Medulla oblongata (tissue), 1 donor: Measurements from ENCODE around the gene DDX6.
A peak's percentile ranks its signal among the peaks of the same experiment; 100 is the strongest.
"Not testable (repeated sequence)": the region's sequence is repeated elsewhere in the genome, so short reads cannot be mapped to it uniquely, and the experiment has no call there.

Source experiments
- DNase-seq: peaks from one replicate; pipeline ENCODE4 v3.0.0-alpha.2; 2015; ENCODE audit errors: extremely low spot score

Gene DDX6

DNA sequence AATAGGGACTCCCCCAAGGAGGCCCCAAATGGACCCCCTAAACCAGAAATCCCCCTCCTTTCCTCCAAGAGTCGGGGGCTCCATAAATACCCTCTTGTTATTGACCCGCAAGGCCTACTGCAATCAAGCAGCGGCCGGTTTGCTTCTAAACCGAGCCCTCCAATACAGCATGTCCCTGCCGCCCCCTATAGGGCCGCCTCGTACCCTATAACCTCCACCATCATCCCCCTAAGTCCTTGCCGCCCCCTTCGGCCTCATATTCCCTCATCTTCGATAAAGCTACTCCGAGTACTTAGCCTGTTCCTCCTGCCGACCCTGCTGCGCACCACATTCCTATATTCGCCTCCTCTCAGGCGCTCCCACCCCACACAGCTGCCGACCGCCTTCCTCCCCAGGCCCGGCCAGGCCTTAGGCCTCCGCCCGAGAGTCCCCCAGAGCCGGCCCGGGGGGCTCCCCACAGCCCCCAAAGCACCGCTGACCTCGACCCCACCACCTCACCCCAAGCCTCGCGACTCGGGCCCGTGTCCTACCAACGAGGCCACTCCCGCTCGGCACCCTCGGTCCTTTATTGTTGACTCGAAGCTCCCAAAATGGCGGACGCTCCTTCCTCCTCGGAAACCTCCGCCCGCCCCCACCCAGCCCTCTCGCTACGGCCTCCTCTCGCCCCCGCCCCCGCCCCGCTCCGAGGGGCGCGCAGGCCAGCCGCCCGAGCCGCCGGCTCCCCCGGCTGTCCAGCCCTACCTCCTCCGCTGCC is 430 bp downstream of the DDX6 start:
- DNase-seq, result peak; percentile 89

DNA sequence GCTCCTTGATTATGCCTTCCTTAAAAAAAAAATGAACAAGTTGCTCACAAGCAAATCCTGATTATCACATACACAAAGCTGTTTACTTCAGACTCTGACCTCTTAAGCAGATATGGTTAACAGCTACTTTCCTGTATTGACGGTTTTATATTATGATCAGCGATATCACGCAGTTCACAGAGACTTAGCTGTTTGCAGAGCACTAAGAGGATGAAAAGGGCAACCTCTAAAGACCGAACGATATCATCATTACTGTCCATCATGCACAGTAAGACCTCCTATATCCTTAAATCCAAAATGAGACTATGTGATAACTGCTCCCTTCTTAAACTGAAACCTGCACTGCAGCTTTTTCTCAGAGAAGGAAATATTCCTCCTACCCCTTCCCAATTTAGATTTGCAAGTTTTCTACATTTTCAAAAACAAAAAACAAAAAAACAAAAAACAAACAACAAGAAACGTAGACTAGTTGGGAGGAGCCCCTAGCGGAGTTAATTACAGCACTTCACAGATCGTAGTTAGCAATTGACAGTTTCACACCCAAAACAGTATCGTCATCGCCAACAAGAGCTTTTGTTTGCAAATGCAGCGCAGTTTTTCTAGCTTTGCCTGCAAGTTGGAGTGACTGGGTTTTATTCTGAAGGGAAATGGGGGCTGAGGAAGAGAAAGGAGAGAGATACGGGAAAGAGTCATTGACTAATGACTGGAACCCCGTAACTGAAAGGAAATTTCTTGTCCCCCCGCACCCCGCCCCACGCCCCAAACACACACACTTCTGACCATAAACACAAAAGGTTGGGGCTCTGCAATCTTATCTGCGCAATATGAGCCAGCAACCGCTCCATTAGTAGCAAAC is 1.2 kb downstream of the DDX6 start:
- DNase-seq, result peak; percentile 77

DNA sequence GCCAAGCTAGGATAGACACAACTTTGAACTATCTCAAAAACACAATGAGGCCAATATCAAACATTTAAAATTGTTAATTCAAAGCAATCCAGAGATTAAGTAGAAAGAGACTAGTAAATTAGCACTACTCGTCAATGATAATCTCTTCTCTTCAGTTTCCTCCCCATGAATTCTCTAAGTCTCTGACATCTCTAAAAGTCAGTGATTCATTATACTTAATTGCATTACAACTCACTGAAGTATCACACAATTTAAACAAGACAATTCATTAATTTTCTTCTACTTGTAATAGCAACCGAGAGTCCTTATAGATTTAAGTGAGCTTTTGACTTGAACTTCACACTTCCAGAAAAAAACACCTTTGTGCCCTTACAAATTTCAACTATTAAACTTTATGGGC is 4.3 kb downstream of the DDX6 start:
- no peak for DNase-seq

DNA sequence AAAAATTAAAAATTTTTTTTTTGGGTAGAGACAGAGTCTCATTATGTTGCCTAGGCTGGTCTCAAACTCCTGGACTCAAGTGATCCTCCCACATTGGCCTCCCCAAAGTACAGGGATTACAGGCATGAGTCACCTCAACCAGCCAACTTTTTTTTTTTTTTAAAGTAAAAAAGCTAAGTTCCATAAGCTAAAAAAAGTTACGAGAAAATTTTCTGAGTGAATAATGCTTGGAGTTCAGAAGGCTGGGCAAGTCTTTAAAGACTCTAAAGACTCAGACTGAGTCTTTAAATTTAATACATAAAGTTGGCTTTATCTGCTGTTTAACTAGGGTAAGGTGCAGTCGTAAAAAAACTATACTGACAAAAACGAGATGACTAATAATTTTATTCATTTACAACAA is 5.6 kb downstream of the DDX6 start:
- no peak for DNase-seq

DNA sequence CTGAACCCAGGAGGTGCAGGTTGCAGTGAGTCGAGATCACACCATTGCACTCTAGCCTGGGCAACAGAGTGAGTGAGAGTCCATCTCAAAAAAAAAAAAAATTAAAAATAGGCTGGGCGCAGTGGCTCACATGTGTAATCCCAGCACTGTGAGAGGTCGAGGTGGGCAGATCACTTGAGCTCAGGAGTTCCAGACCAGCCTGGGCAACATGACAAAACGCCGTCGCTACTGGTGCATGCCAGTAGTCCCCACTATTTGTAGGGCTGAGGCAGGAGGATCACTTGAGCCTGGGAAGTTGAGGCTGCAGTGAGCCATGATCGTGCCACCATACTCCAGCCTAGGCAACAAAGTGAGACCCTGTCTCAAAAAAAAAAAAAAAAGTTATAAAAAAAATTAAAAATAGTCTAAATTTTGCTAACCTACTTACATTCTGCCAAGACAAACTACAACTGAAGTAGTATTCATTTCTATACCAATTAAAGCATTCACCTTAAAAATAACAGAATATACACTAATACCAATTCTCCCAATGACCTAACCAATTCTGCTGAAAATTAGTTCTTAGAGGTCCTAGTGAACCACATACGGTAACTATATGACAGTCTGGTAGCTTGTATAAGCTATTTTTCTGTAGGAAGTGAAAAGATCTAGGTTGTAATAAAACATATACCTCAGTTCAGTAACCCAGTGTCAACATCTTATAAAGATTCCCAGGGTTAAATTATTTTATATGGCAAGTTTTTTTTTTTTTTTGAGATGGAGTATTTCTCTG is 7.1 kb downstream of the DDX6 start:
- DNase-seq, result no peak

DNA sequence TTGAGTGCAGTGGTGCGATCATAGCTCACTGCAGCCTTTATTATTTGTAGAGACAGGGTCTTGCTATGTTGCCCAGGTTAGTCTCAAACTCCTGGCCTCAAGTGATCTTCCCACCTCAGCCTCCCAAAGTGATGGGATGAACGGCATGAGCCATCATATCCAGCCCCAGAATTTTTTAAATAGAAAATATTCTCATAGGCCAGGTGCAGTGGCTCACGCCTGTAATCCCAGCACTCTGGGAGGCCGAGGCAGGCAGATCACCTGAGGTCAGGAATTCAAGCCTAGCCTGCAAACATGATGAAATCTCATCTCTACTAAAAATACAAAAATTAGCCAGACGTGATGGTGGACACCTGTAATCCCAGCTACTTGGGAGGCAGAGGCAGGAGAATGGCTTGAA is 7.6 kb downstream of the DDX6 start:
- DNase-seq, result not testable (repeated sequence)

DNA sequence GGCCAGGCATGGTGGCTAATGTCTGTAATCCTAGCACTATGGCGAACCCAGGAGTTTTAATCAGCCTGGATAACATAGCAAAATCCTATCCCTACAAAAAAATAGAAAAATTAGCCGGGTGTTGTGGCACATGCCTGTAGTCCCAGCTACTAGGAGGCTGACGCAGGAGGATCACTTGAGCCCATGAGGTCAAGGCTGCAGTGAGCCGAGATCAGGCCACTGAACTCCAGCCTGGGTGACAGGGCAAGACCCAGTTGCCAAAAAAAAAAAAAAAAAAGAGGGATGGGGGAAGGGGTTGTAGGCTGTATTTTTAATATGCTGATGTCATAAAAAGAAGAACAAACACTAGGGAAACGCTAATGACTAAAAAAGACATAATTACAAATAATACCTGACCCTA is 12.1 kb downstream of the DDX6 start:
- DNase-seq, result no peak

DNA sequence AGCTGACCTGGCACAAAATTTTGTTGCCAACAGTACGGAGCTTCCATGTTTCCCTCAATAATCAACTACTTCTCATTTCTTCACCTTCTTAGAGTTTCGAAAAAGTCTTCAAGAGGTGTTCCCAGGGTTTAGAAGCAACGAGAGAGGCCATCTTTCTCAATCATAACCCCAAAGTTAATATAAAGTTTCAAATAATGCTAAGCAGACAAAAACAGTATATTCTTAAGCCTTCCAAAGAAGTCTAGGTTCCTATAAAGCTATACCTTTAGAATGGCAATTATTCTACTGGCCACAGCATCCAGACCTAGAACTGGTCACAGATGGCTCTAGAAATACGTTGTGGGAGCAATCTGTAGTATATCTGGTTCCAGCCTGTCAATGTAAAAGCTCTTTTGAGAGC is 16.9 kb downstream of the DDX6 start:
- DNase-seq, result no peak

DNA sequence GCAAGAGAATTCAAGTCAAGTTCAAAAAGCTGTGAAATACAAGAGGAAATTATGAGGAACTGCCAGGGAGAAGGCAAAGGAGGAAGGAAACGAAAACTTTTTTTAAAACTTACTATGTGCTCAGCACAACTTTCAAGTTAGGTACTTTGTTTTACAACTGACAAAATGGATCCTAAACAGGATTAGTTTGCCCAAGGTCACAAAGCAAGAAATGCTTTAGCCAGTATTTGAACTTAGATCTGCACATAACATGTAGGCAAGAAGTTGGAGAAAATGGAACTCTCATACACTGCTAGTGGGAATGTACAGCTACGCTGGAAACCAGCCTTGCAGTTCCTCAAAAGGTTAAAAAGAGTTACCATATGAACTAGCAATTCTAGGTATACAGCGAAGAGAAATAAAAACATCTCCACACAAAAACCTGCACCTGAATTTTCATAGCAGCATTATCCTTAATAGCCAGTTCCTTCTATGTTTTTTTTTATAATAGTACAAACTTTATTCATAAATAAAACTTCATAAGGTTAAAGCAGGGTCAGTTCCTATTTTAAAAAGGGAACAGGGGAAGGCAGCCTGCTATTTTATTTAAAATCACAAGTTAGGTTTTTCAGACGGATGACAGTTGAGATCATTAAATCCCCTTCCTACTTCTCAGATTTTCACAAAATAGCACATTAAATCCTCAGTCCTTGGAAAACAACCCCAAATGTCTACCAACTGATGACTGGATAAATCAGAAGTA is 19.2 kb downstream of the DDX6 start:
- DNase-seq, result peak; percentile 49

DNA sequence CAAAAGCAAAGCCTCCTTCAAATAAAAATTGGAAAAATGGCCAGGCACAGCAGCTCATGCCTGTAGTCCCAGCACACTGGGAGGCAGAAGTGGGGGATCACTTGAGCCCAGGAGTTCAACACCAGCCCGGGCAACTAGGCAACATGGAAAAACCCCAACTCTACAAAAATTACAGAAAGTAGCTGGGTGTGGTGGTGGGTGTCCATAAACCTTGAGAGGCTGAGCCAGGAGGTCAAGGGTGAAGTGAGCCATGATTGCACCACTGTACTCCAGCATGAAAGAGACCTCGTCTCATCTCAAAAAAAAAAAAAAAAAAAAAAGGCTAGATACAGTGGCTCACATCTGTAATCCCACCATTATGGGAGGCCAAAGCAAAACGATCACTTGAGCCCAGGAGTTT is 22.3 kb downstream of the DDX6 start:
- DNase-seq, result no peak

DNA sequence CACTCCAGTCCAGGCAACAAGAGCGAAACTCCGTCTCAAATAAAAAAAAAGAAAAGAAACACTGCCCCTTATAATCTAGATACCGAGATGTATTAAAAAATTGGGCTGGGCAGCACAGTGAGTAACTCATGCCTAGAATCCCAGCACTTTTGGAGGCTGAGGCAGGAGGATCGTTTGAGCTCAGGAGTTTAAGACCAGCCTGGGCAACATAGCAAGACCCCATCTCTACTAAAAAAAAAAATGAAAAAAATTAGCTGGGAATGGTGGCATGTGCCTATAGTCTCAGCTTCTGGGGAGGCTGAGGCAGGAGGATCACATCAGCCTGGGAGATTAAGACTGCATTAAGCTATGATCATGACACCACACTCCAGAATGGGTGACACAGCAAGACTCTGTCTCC is 24.9 kb downstream of the DDX6 start:
- no peak for DNase-seq

DNA sequence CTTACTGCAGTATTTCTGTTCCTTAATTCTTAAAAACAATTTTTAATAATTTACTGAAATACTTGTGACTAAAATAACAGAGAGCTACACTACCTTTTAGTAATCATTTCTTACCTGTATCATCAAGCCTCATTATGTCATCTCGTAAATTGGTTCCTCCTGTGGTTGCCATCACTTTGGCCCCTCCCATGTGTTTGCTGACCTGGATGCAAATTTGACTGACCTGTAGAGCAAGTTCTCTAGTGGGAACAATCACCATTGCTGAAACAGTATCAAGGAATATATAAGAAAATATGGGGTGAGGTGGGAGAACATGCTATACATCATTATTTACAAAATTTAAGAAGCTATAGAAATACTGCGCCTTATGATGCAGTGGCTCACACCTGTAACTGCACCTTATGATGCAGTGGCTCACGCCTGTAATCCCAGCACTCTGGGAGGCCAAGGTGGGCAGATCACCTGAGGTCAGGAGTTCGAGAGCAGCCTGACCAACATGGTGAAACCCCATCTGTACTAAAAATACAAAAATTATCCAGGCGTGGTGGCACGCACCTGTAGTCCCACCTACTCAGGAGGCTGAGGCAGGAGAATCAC is 25.8 kb downstream of the DDX6 start:
- DNase-seq, result not testable (repeated sequence)

DNA sequence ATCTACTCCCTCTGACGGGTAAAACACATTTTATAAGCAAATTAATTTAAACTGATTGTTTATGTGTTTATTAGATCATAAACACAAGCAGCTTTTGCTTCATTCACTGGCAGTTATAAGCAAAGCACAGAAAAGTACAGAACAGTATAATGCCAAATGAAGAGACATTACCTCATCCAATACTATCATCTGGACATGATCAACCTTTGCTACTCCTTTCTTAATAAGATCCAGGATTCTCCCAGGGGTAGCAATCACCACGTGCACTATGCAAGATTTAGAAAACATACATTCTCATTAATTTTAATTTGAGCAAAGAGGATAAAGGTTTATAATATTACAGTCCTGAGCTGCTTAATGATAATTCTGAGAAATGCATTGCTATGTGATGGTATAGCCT is 27.9 kb downstream of the DDX6 start:
- no peak for DNase-seq

DNA sequence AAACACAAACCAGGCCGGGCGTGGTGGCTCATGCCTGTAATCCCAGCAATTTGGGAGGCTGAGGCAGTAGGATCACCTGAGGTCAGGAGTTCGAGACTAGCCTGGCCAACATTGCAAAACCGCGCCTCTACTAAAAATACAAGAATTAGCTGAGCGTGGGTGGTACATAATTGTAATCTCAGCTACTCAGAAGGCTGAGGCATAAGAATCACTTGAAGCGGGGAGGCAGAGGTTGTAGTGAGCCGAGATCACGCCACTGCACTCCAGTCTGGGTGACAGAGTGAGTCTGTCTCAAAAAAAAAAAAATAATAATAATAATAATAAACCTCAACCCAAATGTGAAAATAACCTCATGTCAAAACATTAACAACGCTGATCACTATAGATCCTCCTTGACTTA is 29.0 kb downstream of the DDX6 start:
- not testable (repeated sequence) for DNase-seq

DNA sequence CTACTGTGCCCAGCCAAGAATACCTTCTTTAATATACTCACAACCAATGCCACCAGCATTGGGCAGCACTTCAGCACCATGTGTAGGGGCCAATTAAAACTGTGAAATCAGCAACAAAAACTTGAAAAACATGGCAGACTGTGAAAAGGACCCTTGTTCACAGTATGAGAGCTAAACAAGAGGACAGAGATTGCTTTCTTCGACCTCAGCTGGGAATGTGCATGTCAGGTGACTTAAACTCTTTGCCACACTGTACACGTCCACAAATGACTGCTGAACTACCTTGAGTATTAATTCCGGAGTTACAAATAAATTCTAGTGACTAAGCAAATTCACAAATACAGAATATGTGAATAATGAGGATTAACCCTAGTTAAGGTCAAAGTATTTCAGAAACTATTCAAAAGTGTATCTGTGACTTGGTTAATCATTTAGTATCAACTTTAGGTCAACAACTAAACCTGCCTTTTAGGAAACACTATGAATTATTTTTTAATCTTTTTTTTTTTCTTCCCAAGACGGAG is 33.0 kb downstream of the DDX6 start:
- DNase-seq, result peak; percentile 70

DNA sequence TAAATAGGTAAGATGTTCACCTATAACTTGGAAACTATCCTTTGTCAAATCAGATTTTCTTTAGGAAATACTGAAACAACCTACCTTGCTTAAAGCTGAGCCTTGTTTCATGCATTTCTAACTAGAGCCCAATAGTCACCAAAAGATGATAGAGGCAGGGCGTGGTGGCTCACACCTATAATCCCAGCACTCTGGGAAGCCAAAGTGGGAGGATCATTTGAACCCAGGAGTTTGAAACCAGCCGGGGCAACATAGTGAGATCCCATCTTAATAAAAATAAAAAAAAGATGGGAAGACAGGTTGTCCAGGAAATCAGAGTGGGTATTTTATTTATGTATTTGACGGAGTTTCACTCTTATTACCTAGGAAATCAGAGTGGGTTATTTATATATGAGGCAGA is 38.3 kb downstream of the DDX6 start:
- no peak for DNase-seq

DNA sequence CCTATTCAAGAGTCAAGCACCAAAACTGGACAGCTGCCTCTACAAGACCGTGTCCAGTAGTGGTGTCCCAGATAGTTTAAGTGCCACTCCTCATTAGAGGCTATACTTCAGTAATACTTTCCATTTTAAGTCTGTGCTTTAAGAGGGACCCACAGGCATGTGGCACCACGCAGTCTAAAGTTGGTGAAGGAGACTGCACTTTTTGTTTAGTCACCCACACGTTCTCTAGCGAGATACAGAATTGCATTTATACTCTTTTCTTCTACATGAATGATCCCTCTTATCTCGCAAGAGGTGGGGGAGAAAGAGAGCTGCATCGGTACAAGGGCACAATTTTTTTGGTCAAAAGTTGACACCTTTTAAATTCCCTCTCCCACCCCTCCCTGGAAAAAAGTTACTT is 41.5 kb downstream of the DDX6 start:
- DNase-seq, result no peak

DNA sequence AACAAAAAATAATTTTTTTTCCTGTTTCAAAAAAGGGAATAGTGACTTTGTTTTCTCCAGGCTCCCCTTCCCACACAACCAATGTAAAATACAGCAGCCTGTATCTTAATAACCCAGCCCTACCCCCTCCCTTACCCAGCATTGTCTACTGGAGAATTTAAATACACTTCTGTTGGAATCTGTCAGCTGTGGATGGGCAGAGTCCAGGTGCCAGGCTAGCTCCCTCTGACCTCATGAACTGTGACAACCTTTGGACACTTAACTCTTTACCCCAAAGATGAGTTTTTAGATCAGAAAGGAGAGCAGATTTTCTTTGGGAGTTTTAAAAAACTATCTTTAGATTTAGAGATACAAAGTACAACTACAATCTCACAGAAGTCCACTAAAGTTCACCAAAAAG is 42.9 kb downstream of the DDX6 start:
- DNase-seq, result no peak

DNA sequence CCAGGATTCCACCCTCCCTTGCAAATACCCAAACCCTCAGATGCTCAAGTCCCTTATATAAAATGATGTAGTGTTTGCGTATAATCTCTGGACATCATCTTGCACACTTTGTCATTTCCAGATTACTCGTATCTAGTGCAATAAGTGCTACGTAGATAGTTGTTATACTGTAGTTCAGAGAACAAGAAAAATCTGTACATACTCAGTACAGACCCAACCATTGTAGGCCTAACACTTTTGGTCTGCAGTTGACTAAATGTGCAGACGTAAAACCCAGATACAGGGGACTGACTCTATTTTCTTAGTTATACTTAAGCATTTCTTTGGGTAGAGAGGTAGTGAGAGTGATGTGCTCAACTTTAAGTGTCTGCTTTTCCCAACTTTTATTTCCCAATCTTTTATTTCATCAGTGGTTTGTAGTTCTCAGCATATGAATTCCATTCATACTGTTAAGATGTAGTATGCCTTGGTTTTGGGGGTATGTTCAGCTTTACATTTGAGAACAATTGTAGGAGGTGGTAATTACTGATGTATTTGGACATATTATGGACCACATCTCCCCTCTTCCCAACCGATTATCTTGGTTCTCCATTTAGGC is 43.9 kb downstream of the DDX6 start:
- DNase-seq, result no peak

DNA sequence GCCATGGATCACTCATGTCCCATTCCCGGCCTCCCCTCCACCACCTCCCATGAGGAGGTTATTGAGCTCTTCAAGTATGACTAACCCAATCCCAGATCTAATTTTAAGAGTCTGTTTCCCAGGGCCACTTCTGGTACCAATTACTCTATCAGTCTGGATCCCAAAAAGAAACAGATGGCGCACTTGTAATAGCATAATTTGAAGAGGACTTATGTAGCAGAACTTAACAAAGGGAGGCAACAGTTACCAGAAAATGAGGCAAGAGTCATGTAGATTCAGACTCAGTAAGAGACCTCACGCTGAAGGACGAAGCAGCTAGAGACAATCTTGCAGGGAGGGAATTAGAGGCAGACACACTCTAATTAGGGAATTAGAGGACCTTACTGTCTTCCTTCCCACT is 46.9 kb downstream of the DDX6 start:
- DNase-seq, result no peak

DNA sequence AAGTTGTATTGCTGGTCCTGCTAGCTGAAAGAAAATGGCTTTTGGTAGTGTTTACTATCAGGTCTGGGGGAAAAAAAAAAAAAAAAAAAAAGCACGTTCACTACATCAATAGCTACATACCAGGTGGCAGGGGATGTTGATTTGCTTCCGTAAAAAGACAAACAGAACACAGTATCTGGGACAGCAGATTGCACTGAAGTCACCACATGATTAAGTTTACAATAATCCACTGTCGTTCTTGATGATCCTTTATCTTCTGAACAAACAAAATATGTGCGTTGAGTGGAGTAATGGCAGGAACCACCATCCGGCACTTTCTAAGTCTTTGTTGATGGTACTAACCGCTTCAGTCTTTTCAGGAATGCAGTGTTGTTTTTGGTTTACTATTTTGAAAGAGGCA is 48.7 kb downstream of the DDX6 start:
- no peak for DNase-seq
